DMS 273 (cell line): ENCODE results near the gene PCDHB13.
A peak's percentile ranks its signal among the peaks of the same experiment; 100 is the strongest.

Source experiments
- DNase-seq: peaks from one replicate; lab custom pipeline; 2025; ENCODE audit not compliant: unreplicated experiment; lab: John Stamatoyannopoulos, UW

The PCDHB13 gene

GRCh38 chr5:141260458-141261237 lies 46.9 kb downstream of the PCDHB13 start:
- peak; percentile 28 for DNase-seq

GRCh38 chr5:141261238-141261546 lies 47.5 kb downstream of the PCDHB13 start:
- no peak for DNase-seq
